Measurements from ENCODE around the gene KCTD17. TPM values are rescaled to one million over a fixed set of nuclear protein-coding genes. Genes with fewer than 3 reads are reported as not detected.

Gene KCTD17
- total RNA-seq, 1 donor from 2014 or later: 11.0 TPM

- Histone ChIP-seq H3K9ac (ENCODE audit: low read depth in 1 of 3, low read length in 3 of 3) (peak within 1 kb of the TSS; percentile 77 to 89 (median 88)), H3K4me1 (ENCODE audit: control insufficient read depth in 3 of 3, insufficient read depth in 3 of 3, low read length in 3 of 3) (peaks cover 24 to 53% (median 53%) of the 10 kb centered on the region in 3 donors), H3K36me3 (ENCODE audit: control insufficient read depth in 3 of 3, insufficient read depth in 3 of 3, low read length in 3 of 3) (peaks cover 0 to 15% (median 9%) of the 10 kb centered on the region in 3 donors), H3K9me3 (ENCODE audit: control insufficient read depth in 3 of 3, low read length in 3 of 3) (no peaks in the 10 kb centered on the region), H3K27ac (ENCODE audit: low read depth, low read length) (peak within 1 kb of the TSS; percentile 91), H3K27me3 (ENCODE audit: control insufficient read depth in 3 of 3, insufficient read depth in 3 of 3, low read length in 3 of 3) (no peaks in the 10 kb centered on the region), H3K4me3 (ENCODE audit: low read length in 3 of 3) (peak within 1 kb of the TSS; percentile 81 to 87 (median 86))
These were observed 32.0 kb upstream of the KCTD17 start, which contains the start of the genes MPST and TST for GRCh38 chr22:37019309-37020191. TSS of gene MPST (plus strand) at chr22:37019742. CDS start at chr22:37019837, 95 bp downstream. TSS of gene TST (minus strand) at chr22:37019447. CDS start at chr22:37018732, 715 bp downstream.

GRCh38 chr22:37020192-37020479, 31.4 kb upstream of the KCTD17 start:
- Histone ChIP-seq H3K36me3 (ENCODE audit: control insufficient read depth in 3 of 3, insufficient read depth in 3 of 3, low read length in 3 of 3) (peaks cover 4 to 20% (median 13%) of the 10 kb centered on the region in 3 donors), H3K27me3 (ENCODE audit: control insufficient read depth in 3 of 3, insufficient read depth in 3 of 3, low read length in 3 of 3) (no peaks in the 10 kb centered on the region), H3K4me1 (ENCODE audit: control insufficient read depth in 3 of 3, insufficient read depth in 3 of 3, low read length in 3 of 3) (peaks cover 24 to 55% (median 53%) of the 10 kb centered on the region in 3 donors), H3K4me3 (ENCODE audit: low read length in 3 of 3) (peak overlapping the region; percentile 77 to 87 (median 86)), H3K9me3 (ENCODE audit: control insufficient read depth in 3 of 3, low read length in 3 of 3) (no peaks in the 10 kb centered on the region), H3K27ac (ENCODE audit: low read depth, low read length) (peak overlapping the region; percentile 91), H3K9ac (ENCODE audit: low read depth in 1 of 3, low read length in 3 of 3) (peak overlapping the region; percentile 77 to 89 (median 88))

DNA sequence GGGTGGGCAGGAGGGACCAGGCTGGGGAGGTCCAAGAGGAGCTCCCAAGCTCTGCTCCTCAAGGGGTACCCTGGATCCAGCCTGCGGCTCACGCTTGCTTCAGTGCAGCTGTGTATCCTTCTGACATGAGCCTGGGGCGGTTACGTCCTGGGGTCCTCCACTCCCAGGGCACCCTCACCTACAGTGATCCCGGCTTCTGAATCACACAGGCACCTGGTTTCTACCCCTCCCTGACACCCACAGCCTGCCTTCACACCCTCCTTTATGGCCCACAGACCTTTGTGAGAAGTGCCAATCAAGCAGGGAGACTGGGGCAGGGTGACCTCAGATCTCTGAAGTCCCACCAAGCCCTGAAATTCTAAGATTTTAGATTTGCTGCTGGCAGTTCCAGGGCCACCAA, 30.5 kb upstream of the KCTD17 start:
- peaks cover 12 to 30% (median 18%) of the 10 kb centered on the region in 3 donors for H3K36me3 ChIP-seq (ENCODE audit: control insufficient read depth in 3 of 3, insufficient read depth in 3 of 3, low read length in 3 of 3)

GRCh38 chr22:37021710-37022482, 29.6 kb upstream of the KCTD17 start:
- Histone ChIP-seq H3K4me1 (ENCODE audit: control insufficient read depth in 3 of 3, insufficient read depth in 3 of 3, low read length in 3 of 3) (peaks cover 22 to 51% (median 45%) of the 10 kb centered on the region in 3 donors), H3K9me3 (ENCODE audit: control insufficient read depth in 3 of 3, low read length in 3 of 3) (no peaks in the 10 kb centered on the region), H3K27ac (ENCODE audit: low read depth, low read length) (no peak overlapping the region), H3K9ac (ENCODE audit: low read depth in 1 of 3, low read length in 3 of 3) (peak overlapping the region in 1 of 3 donors; percentile 50), H3K36me3 (ENCODE audit: control insufficient read depth in 3 of 3, insufficient read depth in 3 of 3, low read length in 3 of 3) (peaks cover 19 to 32% (median 23%) of the 10 kb centered on the region in 3 donors), H3K4me3 (ENCODE audit: low read length in 3 of 3) (no peak overlapping the region), H3K27me3 (ENCODE audit: control insufficient read depth in 3 of 3, insufficient read depth in 3 of 3, low read length in 3 of 3) (no peaks in the 10 kb centered on the region)

More for the DNA sequence above, 30.5 kb upstream of the KCTD17 start:
- Histone ChIP-seq H3K9ac (ENCODE audit: low read depth in 1 of 3, low read length in 3 of 3) (no peak overlapping the region), H3K4me1 (ENCODE audit: control insufficient read depth in 3 of 3, insufficient read depth in 3 of 3, low read length in 3 of 3) (peaks cover 24 to 58% (median 50%) of the 10 kb centered on the region in 3 donors), H3K27me3 (ENCODE audit: control insufficient read depth in 3 of 3, insufficient read depth in 3 of 3, low read length in 3 of 3) (no peaks in the 10 kb centered on the region), H3K27ac (ENCODE audit: low read depth, low read length) (no peak overlapping the region), H3K9me3 (ENCODE audit: control insufficient read depth in 3 of 3, low read length in 3 of 3) (no peaks in the 10 kb centered on the region), H3K4me3 (ENCODE audit: low read length in 3 of 3) (no peak overlapping the region)

- Histone ChIP-seq H3K36me3 (ENCODE audit: control insufficient read depth in 3 of 3, insufficient read depth in 3 of 3, low read length in 3 of 3) (peaks cover 25 to 33% (median 26%) of the 10 kb centered on the region in 3 donors), H3K27ac (ENCODE audit: low read depth, low read length) (no peak overlapping the region), H3K27me3 (ENCODE audit: control insufficient read depth in 3 of 3, insufficient read depth in 3 of 3, low read length in 3 of 3) (no peaks in the 10 kb centered on the region), H3K4me3 (ENCODE audit: low read length in 3 of 3) (no peak overlapping the region), H3K9ac (ENCODE audit: low read depth in 1 of 3, low read length in 3 of 3) (peak overlapping the region in 1 of 3 donors; percentile 50), H3K4me1 (ENCODE audit: control insufficient read depth in 3 of 3, insufficient read depth in 3 of 3, low read length in 3 of 3) (peaks cover 22 to 43% (median 37%) of the 10 kb centered on the region in 3 donors), H3K9me3 (ENCODE audit: control insufficient read depth in 3 of 3, low read length in 3 of 3) (no peaks in the 10 kb centered on the region)
These were observed 28.8 kb upstream of the KCTD17 start for GRCh38 chr22:37022483-37023337.

DNA sequence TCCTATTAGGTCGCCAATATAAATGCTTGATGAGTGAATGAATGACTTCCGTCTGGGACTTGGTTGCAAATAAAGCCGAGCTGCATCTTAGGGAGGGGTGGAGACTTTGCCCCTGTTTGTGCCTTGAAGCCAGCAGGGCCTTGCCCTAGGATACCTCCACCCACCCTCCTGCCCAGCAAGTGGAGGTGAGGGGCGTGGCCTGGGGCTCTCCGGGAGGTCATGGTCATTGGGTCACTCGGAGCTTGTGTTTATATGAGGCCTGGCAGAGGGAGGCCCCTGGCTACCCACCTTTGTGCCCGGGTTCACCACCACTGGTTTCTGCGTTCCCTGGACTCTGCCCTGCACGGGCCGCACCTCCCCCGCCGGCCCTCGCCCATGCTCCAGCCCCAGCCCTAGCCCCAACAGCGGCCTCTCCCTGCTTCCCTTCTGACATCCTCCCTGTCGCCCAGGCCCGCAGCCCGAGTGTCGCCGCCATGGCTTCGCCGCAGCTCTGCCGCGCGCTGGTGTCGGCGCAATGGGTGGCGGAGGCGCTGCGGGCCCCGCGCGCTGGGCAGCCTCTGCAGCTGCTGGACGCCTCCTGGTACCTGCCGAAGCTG, 27.7 kb upstream of the KCTD17 start:
- Histone ChIP-seq H3K27me3 (ENCODE audit: control insufficient read depth in 3 of 3, insufficient read depth in 3 of 3, low read length in 3 of 3) (no peaks in the 10 kb centered on the region), H3K9me3 (ENCODE audit: control insufficient read depth in 3 of 3, low read length in 3 of 3) (no peaks in the 10 kb centered on the region), H3K9ac (ENCODE audit: low read depth in 1 of 3, low read length in 3 of 3) (no peak overlapping the region), H3K4me1 (ENCODE audit: control insufficient read depth in 3 of 3, insufficient read depth in 3 of 3, low read length in 3 of 3) (peaks cover 13 to 32% (median 26%) of the 10 kb centered on the region in 3 donors), H3K4me3 (ENCODE audit: low read length in 3 of 3) (no peak overlapping the region), H3K36me3 (ENCODE audit: control insufficient read depth in 3 of 3, insufficient read depth in 3 of 3, low read length in 3 of 3) (peaks cover 26 to 35% (median 32%) of the 10 kb centered on the region in 3 donors), H3K27ac (ENCODE audit: low read depth, low read length) (no peak overlapping the region)

DNA sequence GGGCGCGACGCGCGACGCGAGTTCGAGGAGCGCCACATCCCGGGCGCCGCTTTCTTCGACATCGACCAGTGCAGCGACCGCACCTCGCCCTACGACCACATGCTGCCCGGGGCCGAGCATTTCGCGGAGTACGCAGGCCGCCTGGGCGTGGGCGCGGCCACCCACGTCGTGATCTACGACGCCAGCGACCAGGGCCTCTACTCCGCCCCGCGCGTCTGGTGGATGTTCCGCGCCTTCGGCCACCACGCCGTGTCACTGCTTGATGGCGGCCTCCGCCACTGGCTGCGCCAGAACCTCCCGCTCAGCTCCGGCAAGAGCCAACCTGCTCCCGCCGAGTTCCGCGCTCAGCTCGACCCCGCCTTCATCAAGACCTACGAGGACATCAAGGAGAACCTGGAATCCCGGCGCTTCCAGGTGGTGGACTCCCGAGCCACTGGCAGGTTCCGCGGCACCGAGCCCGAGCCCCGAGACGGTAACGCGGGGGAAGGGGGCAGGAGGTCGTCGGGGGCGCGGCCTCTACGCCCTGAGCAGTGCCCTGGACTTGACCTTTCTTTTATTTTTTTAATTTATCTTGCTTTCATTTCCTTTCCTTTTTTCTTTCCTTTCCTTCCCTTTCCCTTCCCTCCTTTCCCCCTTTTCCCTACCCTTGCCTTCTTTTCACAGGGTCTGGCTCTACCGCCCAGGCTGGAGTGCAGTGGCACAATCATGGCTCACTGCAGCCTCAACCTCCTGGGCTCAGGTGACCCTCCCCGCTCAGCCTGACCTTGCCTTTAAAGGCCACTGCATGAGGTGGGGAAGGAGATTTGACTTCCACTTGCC, 27.0 kb upstream of the KCTD17 start:
- Histone ChIP-seq H3K4me1 (ENCODE audit: control insufficient read depth in 3 of 3, insufficient read depth in 3 of 3, low read length in 3 of 3) (peaks cover 13 to 30% (median 26%) of the 10 kb centered on the region in 3 donors), H3K36me3 (ENCODE audit: control insufficient read depth in 3 of 3, insufficient read depth in 3 of 3, low read length in 3 of 3) (peaks cover 32 to 42% (median 38%) of the 10 kb centered on the region in 3 donors), H3K9me3 (ENCODE audit: control insufficient read depth in 3 of 3, low read length in 3 of 3) (no peaks in the 10 kb centered on the region), H3K4me3 (ENCODE audit: low read length in 3 of 3) (no peak overlapping the region), H3K27me3 (ENCODE audit: control insufficient read depth in 3 of 3, insufficient read depth in 3 of 3, low read length in 3 of 3) (no peaks in the 10 kb centered on the region), H3K27ac (ENCODE audit: low read depth, low read length) (no peak overlapping the region), H3K9ac (ENCODE audit: low read depth in 1 of 3, low read length in 3 of 3) (no peak overlapping the region)

DNA sequence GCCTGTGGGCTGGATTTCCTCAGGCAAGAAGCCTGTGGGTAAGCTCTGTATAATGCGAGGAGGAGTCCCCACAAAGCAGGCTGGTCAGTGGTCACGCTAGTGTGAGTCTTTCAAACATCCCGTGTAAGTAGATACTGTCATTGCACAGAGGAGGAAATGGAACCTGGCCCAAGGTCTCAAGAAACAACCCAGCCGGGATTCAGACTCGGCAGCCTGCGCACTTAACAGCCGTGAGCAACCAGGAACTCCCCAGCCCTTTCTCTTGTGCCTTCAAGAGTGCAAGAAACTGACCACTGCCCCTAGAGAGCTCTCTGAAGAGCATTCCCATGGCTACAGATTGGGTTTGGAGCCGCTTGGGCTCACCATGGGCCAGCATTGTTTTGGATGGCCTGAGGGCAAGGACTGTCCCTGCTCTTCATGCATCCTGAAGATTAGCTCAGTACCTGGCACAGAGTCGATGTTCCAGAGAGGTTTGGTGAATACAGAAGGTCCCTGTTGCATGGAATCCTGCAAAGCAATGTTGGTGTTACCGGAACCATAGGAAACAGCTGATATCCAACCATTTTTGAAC, 26.0 kb upstream of the KCTD17 start:
- Histone ChIP-seq H3K9me3 (ENCODE audit: control insufficient read depth in 3 of 3, low read length in 3 of 3) (no peaks in the 10 kb centered on the region), H3K9ac (ENCODE audit: low read depth in 1 of 3, low read length in 3 of 3) (peak overlapping the region in 1 of 3 donors; percentile 27), H3K27ac (ENCODE audit: low read depth, low read length) (no peak overlapping the region), H3K27me3 (ENCODE audit: control insufficient read depth in 3 of 3, insufficient read depth in 3 of 3, low read length in 3 of 3) (no peaks in the 10 kb centered on the region), H3K36me3 (ENCODE audit: control insufficient read depth in 3 of 3, insufficient read depth in 3 of 3, low read length in 3 of 3) (peaks cover 37 to 42% (median 38%) of the 10 kb centered on the region in 3 donors), H3K4me1 (ENCODE audit: control insufficient read depth in 3 of 3, insufficient read depth in 3 of 3, low read length in 3 of 3) (peaks cover 7 to 24% (median 19%) of the 10 kb centered on the region in 3 donors), H3K4me3 (ENCODE audit: low read length in 3 of 3) (no peak overlapping the region)
